Cortex of kidney (tissue), 1 donor: ENCODE data around the gene CEBPB.

Experiments used
- DNase-seq: peaks from one replicate; lab custom pipeline; 2025; lab: John Stamatoyannopoulos, UW

The CEBPB gene

DNA sequence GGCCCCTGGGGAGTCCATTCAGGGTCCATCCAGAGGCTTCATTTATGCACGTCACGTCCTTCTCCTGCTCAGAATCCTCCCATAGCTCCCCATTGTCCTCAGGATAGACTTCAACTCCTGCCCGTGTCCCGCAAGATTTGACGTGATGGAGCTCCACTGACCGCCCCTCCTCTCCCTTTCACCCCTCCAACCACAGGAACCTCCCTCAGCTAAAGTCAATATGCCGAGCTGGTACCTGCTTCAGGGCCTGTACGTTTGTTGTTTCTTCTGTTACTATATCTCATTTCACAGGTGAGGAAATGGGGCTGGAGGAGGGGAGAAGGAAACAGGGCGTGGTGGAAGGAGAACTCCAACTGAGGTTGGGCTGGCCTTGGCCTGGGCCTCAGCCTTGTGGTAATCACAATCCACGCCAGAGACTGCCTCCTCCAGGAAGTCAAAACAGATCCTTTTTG lies 38.6 kb downstream of the CEBPB start:
- no peak for DNase-seq

GRCh38 chr20:50230184-50230583 lies 39.6 kb downstream of the CEBPB start:
- DNase-seq = no peak

DNA sequence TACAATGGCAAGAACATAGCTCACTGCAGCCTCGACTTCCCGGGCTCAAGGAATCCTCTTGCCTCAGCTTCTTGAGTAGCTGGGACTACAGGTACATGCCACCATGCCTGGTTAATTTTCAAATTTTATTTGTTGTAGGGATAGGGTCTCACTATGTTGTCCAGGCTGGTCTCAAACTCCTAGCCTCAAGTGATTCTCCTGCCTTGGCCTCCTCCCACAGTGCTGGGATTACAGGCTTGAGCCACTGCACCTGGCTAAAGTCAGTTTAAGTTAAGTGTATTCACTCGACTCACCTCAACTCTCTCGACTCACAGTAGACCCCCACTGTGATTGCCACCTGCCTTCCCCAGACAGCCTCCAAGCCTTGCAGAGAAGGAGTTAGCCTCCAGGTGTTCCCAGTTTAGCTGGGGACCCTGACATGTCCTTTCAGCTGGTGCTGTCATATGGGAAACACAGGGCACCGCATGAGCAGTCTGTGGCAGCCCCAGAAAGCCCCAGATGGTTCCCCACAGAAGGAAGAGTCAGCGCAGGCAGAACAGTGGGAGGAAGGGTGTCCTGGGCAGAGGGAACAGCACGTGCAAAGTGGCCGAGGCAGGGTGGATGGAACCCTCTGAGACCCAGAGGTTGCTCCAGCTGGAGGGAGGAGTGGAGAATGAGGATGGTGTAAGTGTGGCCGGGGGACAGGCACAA lies 40.4 kb downstream of the CEBPB start:
- DNase-seq = no peak

- no peak for DNase-seq
Measured at GRCh38 chr20:50231854-50232253, 41.2 kb downstream of the CEBPB start.

DNA sequence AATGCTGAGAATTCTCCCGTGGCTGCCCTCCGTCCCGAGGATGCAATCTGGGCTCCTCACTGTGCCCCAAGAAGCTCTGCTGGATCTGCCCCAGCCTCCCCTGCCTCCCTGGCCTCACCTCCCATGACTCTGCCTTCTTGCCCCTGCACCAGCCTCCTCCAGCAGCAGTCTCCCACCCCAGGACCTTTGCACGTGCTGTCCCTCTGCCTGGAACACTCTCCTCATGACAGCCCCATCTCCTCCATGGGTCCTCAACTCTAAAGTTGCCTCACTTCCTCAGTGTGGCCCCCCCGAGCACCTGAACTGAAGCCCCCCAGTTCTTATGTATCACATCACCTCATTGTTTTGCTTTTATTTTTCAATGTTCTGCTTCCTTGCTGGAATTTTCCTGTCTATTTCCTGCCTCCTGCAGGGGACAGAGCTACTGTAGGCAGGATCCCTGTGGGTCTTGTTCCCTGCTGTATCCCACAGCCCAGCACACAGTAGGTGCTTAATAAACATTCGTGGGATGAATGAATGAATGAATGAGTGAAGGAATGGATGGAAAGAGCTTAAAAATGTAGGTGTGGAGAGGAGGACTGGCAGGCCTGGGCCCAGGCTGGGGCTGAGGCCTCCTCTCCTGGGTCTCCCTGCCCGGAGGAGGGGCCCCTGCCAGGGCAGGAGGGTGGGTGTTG lies 42.2 kb downstream of the CEBPB start:
- DNase-seq = no peak

- no peak for DNase-seq
Measured at GRCh38 chr20:50233325-50234212, 42.9 kb downstream of the CEBPB start.

- no peak for DNase-seq
Measured at GRCh38 chr20:50234288-50234687, 43.7 kb downstream of the CEBPB start.

DNA sequence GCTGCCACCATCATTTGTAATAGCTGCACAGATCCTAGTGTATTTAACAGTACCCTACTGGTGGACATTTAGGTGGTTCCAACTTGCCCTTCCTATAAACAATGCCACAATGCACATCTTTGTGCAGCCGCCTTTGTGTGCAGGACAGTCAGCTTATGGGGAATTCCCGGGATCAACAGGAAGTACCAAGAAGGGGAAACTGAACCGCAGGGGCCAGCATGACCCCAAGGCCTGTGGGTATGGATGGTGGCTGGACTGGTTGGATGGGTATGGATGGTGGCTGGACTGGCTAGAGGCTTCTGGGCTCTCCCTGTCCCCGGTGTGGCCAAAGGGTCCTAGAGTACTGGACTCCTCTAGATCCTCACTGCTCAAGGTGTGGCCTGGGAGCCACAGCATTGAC lies 46.7 kb downstream of the CEBPB start:
- DNase-seq = no peak

DNA sequence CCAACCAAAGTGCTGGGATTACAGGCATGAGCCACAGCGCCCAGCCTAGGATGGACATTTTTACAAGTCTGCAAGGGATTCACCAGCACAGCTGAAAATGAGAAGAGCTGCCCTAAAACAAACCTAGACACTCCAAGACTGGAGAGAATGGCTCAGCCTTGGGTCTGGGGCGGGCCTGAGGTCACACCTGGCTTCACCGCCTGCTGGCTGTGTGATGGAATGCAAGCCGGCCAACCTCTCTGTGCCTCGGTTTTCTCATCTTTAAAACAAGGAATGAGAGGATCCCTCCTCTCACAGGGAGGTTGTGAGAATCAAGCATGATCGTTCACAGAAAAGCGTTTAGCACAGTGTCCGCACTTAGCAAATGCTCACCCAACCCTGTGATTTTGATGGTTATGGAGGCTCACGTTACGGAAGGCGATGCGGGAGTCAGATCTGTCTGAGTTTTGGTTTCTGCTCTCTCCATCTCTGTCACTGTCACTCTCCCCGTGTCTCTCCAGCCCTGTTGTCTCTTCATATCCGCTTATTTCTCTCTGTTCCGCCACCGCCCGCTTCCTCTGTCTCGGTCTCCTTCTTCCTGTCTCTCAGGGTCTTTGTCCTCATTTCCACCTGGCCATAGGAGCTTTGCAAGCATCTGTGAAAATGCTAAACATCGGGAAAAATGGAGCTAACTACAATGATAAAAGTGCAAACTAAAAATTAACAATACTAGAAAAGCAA lies 47.6 kb downstream of the CEBPB start:
- no peak for DNase-seq

- DNase-seq = no peak
Measured at GRCh38 chr20:50240092-50240491, 49.5 kb downstream of the CEBPB start.

GRCh38 chr20:50242178-50242514 lies 51.5 kb downstream of the CEBPB start:
- no peak for DNase-seq
